Measurements from ENCODE around the gene NEMP2.

DNA sequence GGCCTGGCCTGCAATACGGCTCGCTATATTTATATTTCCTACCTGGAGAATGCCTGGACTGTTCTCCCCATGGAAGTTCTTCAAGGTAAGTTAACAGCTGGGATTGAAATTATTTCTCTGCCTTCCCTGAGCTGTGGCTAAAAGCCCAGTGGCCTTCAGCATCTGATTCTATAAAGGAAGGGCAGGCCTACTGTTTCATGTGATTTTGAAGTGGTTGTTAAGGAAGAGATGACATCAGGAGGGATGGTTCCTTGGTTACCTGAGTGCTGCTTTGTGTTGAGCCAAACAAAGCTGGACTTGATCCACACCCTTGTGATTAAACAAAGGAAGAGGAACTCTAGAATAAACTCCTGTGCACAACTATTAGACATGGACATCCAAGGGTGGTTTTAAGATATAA is 64.8 kb downstream of the NEMP2 start:
- TF ChIP-seq CTCF (optimal IDR thresholded peaks at IDR 0.05 in 1 of 3, IDR thresholded peaks at IDR 0.05 in 1 of 3, conservative IDR thresholded peaks at IDR 0.05 in 1 of 3; ENCODE audit: extremely low read depth in 1 of 3, insufficient read depth in 2 of 3, low read length in 3 of 3) (no peak), EZH2 (IDR thresholded peaks at IDR 0.05; ENCODE audit: low read length) (no peak)
